Kidney (tissue), 14 donors: ENCODE data around the gene UGDH. TPM values are rescaled to one million over a fixed set of nuclear protein-coding genes. Genes with fewer than 3 reads are reported as not detected.

Experiments
- DNase-seq, 5 donors: peaks; one replicate each; pipeline ENCODE4 v3.0.0-alpha.2; 2013 to 2020
- FAIRE-seq: peaks from 2 replicates; lab custom pipeline; 2012; peaks lifted over from hg19 to GRCh38; lab: Jason Lieb, UNC
- H3K27ac ChIP-seq, 2 donors: one replicate each; pipeline ENCODE4 v1.7.0; 2013; ENCODE audit warnings: low read depth in 2 of 2, low read length in 2 of 2, inconsistent platforms in 1 of 2
- H3K27me3 ChIP-seq: one replicate; pipeline ENCODE4 v1.7.1; 2013; ENCODE audit warnings: low read length, inconsistent platforms; ENCODE audit not compliant: control insufficient read depth, insufficient read depth
- H3K36me3 ChIP-seq, 3 donors: one replicate each; pipeline versions ENCODE4 v1.7.0 to v1.7.1; 2013; ENCODE audit warnings: low read length in 3 of 3, control low read depth in 1 of 3, inconsistent platforms in 1 of 3; ENCODE audit not compliant: insufficient read depth in 3 of 3, control insufficient read depth in 2 of 3
- H3K4me1 ChIP-seq, 3 donors: one replicate each; pipeline versions ENCODE4 v1.7.0 to v1.7.1; 2013; ENCODE audit warnings: low read length in 3 of 3, inconsistent platforms in 1 of 3, low read depth in 1 of 3; ENCODE audit not compliant: control insufficient read depth in 2 of 3, insufficient read depth in 2 of 3
- H3K4me3 ChIP-seq, 3 donors: one replicate each; pipeline versions ENCODE4 v1.7.0 to v1.8.1; 2013; ENCODE audit warnings: low read length in 3 of 3, control low read depth in 1 of 3, inconsistent platforms in 1 of 3
- H3K9ac ChIP-seq, 3 donors: one replicate each; pipeline versions ENCODE4 v1.7.0 to v1.7.1; 2013; ENCODE audit warnings: low read length in 3 of 3, control low read depth in 1 of 3, inconsistent platforms in 1 of 3
- H3K9me3 ChIP-seq, 3 donors: one replicate each; pipeline versions ENCODE4 v1.7.0 to v1.7.1; 2013; ENCODE audit warnings: low read length in 3 of 3, control low read depth in 1 of 3, inconsistent platforms in 1 of 3; ENCODE audit not compliant: control insufficient read depth in 2 of 3, insufficient read depth in 1 of 3
- CTCF ChIP-seq: IDR thresholded peaks from 3 replicates; pipeline ENCODE4 v1.5.1; 2012; ENCODE audit warnings: mild to moderate bottlenecking, moderate library complexity, borderline replicate concordance; ENCODE audit not compliant: insufficient read depth; ENCODE audit errors: extremely low read depth
- intact Hi-C: fragments of 100-400 bp; cut with DNase I; formaldehyde crosslinking; loops from one replicate; pipeline ENCODE4 v1.11.1; 2022
- polyA plus RNA-seq: library from polyadenylated mRNA; stranded (reverse); fragments of 350-450 nt; fragmentation: Illumina TruSeq; extraction: RNeasy Lipid Tissue Mini Kit (QIAGEN cat#74804); gene quantifications from one replicate; pipeline ENCODE4 v1.2.3, GENCODE V29; 2014; ENCODE audit warnings: low read depth, low replicate concordance; ENCODE audit not compliant: insufficient read depth
- total RNA-seq: library from RNA; stranded (reverse); fragmentation: NEBNext Ultra II Directional; extraction: Animal tissue kit (Norgen Biotek cat#: 25700); gene quantifications from one replicate; pipeline ENCODE4 v1.2.1, GENCODE V29; 2021
- donor health status: control.
- donor health status: control.
- donor health status: control.
- donor health status: control.
- donor health status: control.
- donor health status: DM: yes; HTN: yes; CAD: no.
- donor health status: Normal renal cell carcinoma (clear cell type).

Gene UGDH
- total and polyA plus RNA-seq, 2 donors from 2014 or later = 28.2 to 79.4 TPM

- FAIRE-seq (no peak), DNase-seq (no peak)
- Histone ChIP-seq H3K9ac (no peak overlapping the region), H3K9me3 (no peaks in the 10 kb centered on the region), H3K4me3 (no peak overlapping the region), H3K27ac (no peak overlapping the region), H3K4me1 (no peaks in the 10 kb centered on the region), H3K27me3 (no peaks in the 10 kb centered on the region), H3K36me3 (peaks cover 0 to 4% (median 2%) of the 10 kb centered on the region in 3 donors)
- TF ChIP-seq CTCF = no peak
- intact Hi-C loops = no loop called here
These were observed 38.8 kb upstream of the UGDH start for GRCh38 chr4:39565878-39566600.

GRCh38 chr4:39563346-39563847 is 36.2 kb upstream of the UGDH start:
- Histone ChIP-seq H3K9me3 (no peaks in the 10 kb centered on the region), H3K27ac (no peak overlapping the region), H3K27me3 (no peaks in the 10 kb centered on the region), H3K4me1 (no peaks in the 10 kb centered on the region), H3K36me3 (peaks cover 0 to 4% (median 0%) of the 10 kb centered on the region in 3 donors), H3K4me3 (no peak overlapping the region), H3K9ac (no peak overlapping the region)
- no peak for TF ChIP-seq CTCF
- DNase-seq = no peak
- no peak for FAIRE-seq
- intact Hi-C loops = no loop called here

DNA sequence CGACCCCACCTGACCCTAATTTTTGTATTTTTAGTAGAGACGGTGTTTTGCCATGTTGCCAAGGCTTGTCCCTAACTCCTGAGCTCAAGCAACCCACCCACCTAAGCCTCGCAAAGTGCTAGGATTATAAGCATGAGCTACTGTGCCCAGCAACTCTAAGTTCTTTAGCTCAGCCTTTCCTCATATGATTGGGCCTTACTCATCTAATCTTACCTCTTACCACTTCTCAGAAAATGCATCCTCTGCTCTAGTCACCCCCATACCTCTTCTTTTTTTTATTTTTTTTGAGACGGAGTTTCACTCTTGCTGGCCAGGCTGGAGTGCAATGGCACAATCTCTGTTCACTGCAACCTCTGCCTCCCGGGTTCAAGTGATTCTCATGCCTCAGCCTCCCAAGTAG is 35.6 kb upstream of the UGDH start:
- no peak for TF ChIP-seq CTCF
- no peak overlapping the region for H3K9ac ChIP-seq
- H3K4me3 ChIP-seq = no peak overlapping the region
- no peak for FAIRE-seq
- DNase-seq = no peak
- no peaks in the 10 kb centered on the region for H3K27me3 ChIP-seq
- no peak overlapping the region for H3K27ac ChIP-seq
- no peaks in the 10 kb centered on the region for H3K9me3 ChIP-seq
- intact Hi-C loops = no loop called here
- H3K4me1 ChIP-seq = no peaks in the 10 kb centered on the region
- H3K36me3 ChIP-seq = peaks cover 0 to 4% (median 0%) of the 10 kb centered on the region in 3 donors

DNA sequence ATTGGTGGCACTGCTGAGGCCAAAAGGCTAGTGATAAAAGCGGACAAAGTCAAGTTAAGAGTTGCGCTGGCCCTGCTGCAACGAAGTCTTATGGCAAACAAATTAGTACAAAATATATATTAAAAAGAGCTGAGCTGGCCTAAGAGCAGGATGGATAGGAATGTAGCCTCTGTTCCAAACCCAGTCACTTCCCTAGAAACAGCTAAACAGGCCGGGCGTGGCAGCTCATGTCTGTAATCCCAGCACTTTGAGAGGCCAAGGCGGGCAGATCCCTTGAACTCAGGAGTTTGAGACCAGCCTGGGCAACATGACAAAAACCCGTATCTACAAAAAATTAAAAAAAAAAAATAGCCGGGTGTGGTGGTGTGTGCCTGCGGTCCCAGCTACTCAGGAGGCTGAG is 32.4 kb upstream of the UGDH start:
- FAIRE-seq (no peak), DNase-seq (no peak)
- Histone ChIP-seq H3K36me3 (peaks cover 0 to 3% (median 0%) of the 10 kb centered on the region in 3 donors), H3K27me3 (no peaks in the 10 kb centered on the region), H3K9me3 (no peaks in the 10 kb centered on the region), H3K9ac (no peak overlapping the region), H3K4me3 (no peak overlapping the region), H3K27ac (no peak overlapping the region), H3K4me1 (no peaks in the 10 kb centered on the region)
- no peak for TF ChIP-seq CTCF
- intact Hi-C loops = no loop called here
